Astrocyte of the cerebellum (primary cell): ENCODE data around the gene OR2L3.
"Not testable (repeated sequence)": the region's sequence is repeated elsewhere in the genome, so short reads cannot be mapped to it uniquely, and the experiment has no call there.

ENCODE experiments used
- DNase-seq: peaks from one replicate; pipeline ENCODE4 v3.0.0-alpha.2; 2011; ENCODE audit warnings: low read depth
- H3K4me3 ChIP-seq: 2 replicates; pipeline ENCODE4 v1.5.1; 2011; ENCODE audit warnings: mild to moderate bottlenecking, low read depth, low read length, moderate library complexity
- CTCF ChIP-seq: IDR thresholded peaks from 2 replicates; pipeline ENCODE4 v1.5.1; 2012; ENCODE audit warnings: low read length, low read depth, moderate library complexity, mild to moderate bottlenecking; ENCODE audit errors: missing control alignments
- in situ Hi-C: cut with HindIII; loops from 2 replicates; pipeline ENCODE4 v1.10.0; 2017; ENCODE audit warnings: low sequenced_read_pairs

Gene OR2L3

GRCh38 chr1:248065604-248066003, 19.0 kb downstream of the OR2L3 start:
- H3K4me3 ChIP-seq: no peak overlapping the region
- in situ Hi-C loops: no loop called here
- TF ChIP-seq CTCF: no peak
- no peak for DNase-seq

DNA sequence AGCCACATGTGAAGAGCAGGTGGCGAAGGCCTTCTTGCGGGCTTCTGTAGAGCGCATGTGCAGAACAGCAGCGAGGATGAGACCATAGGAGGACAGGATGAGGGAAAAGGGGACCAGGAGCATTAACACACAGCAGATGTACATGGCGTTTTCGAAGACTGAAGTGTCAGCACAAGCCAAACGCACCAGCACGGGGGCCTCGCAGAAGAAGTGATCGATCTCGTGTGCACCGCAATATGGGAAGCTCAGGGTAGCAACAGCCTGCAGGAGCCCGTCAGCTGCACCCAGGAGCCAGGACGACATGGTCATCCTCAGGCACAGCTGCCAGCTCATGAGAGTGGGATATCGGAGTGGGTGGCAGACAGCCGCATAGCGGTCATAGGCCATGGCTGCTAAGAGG, 37.2 kb downstream of the OR2L3 start:
- DNase-seq, H3K4me3 ChIP-seq, in situ Hi-C loops: not testable (repeated sequence)

- in situ Hi-C loops: no loop called here
- no peak for TF ChIP-seq CTCF
- DNase-seq: no peak
- H3K4me3 ChIP-seq: no peak within 1 kb of the TSS
These were observed 48.2 kb downstream of the OR2L3 start, which contains the start of gene OR2L13 for GRCh38 chr1:248094884-248095283. Gene OR2L13 (plus strand): TSS chr1:248095184. CDS start chr1:248099376, 4,192 bp downstream.

DNA sequence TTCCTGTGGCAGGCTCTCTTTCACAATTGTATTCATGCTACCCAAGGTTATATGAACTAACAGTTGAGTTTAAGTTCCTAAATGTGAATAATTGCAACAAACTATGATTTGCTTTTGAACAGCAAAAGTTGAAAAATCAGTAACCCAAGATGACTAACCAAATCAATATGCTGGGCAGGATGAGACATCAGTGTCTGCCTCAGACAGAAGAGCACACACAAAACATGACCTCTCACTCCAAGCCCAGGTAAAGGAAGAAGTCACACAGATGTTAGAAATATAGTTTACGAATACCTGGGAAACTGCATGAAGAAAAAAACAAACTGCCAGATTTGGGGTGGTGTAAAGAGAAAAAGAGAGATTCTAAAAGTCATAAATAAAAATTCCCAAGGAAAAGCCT, 51.9 kb downstream of the OR2L3 start:
- DNase-seq: no peak
- TF ChIP-seq CTCF: no peak
- in situ Hi-C loops: no loop called here
- no peak overlapping the region for H3K4me3 ChIP-seq

- DNase-seq: no peak
- in situ Hi-C loops: no loop called here
- no peak for TF ChIP-seq CTCF
- H3K4me3 ChIP-seq: no peak overlapping the region
These were observed 56.2 kb downstream of the OR2L3 start for GRCh38 chr1:248102847-248103246.

DNA sequence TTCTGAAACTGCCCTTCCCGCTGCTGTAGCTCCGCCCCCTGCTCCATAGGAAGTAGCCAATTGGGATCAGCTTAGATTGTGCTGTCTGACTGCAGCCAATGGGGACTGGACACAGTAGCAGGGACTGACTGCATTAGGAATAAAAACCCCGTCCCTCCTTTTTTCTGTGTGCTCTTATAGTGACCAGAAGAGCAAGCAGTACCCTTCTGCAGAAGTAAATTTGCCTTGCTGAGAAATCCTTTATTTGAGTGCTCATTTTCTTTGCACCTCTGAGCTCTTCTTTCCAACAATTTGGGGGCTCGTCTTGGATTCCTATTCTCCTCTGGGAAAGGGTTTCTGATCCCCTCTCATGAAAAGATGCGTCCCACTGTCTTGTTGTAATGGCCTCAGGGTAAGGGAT, 64.5 kb downstream of the OR2L3 start:
- H3K4me3 ChIP-seq: no peak overlapping the region
- DNase-seq: no peak
- no peak for TF ChIP-seq CTCF
- in situ Hi-C loops: no loop called here
